IMR-90 (cell line): Measurements from ENCODE around the gene STK31. TPM values are rescaled to one million over a fixed set of nuclear protein-coding genes. Genes with fewer than 3 reads are reported as not detected.

Experiments
- ATAC-seq: fragments of 200-7000 bp; cut with Tn5 transposase; 2 replicates; pipeline ENCODE4 v1.9.1; 2020; ENCODE audit warnings: low read depth, mild to moderate bottlenecking, moderate library complexity
- BruUV-seq: library from RNA; stranded (reverse); fragments of 400-500 nt; replicated peaks from 2 replicates; lab custom pipeline; 2021; lab: Mats Ljungman, UMichigan
- CTCF ChIA-PET: fragments of 300-600 bp; formaldehyde crosslinking; extraction: SDS; loops from one replicate; lab custom pipeline; 2021; ENCODE audit warnings: antibody characterized with exemption; lab: Yijun Ruan, JAX
- POLR2A ChIA-PET: fragments of 300-600 bp; sonication (Branson Sonifier 250); formaldehyde crosslinking; loops from one replicate; lab custom pipeline; 2022; ENCODE audit warnings: antibody characterized with exemption; ENCODE audit not compliant: unreplicated experiment; lab: Charles Lee
- DNase-seq: peaks from one replicate; pipeline ENCODE4 v3.0.0; 2013
- H2AFZ ChIP-seq: replicated peaks from 2 replicates; pipeline ENCODE3; 2013; ENCODE audit warnings: low read length, mild to moderate bottlenecking; ENCODE audit not compliant: poor library complexity
- H2AK5ac ChIP-seq: 2 replicates; pipeline ENCODE4 v1.6.1; 2013; ENCODE audit warnings: low read depth, low read length, inconsistent platforms
- H2AK9ac ChIP-seq: replicated peaks from 2 replicates; pipeline ENCODE3; 2013; ENCODE audit warnings: mild to moderate bottlenecking, low read depth, low read length, moderate library complexity; ENCODE audit not compliant: poor library complexity
- H2BK120ac ChIP-seq: 2 replicates; pipeline ENCODE4 v1.6.1; 2013; ENCODE audit warnings: low read depth, low read length, inconsistent platforms
- H2BK15ac ChIP-seq: 3 replicates; pipeline ENCODE4 v1.6.1; 2013; ENCODE audit warnings: low read depth, low read length, inconsistent platforms
- H2BK20ac ChIP-seq: 2 replicates; pipeline ENCODE4 v1.6.1; 2013; ENCODE audit warnings: low read depth, mild to moderate bottlenecking, inconsistent platforms, low read length, moderate library complexity
- H2BK5ac ChIP-seq: 2 replicates; pipeline ENCODE4 v1.6.1; 2013; ENCODE audit warnings: mild to moderate bottlenecking, low read depth, low read length, inconsistent platforms; ENCODE audit not compliant: poor library complexity, severe bottlenecking
- H3K14ac ChIP-seq: replicated peaks from 2 replicates; pipeline ENCODE4 v1.6.1; 2013; ENCODE audit warnings: low read depth, low read length, inconsistent platforms
- H3K18ac ChIP-seq: 2 replicates; pipeline ENCODE4 v1.6.1; 2013; ENCODE audit warnings: low read depth, low read length, control low read depth
- H3K23ac ChIP-seq: 2 replicates; pipeline ENCODE4 v1.6.1; 2013; ENCODE audit warnings: low read depth, low read length, inconsistent platforms
- H3K27ac ChIP-seq: 2 replicates; pipeline ENCODE4 v1.5.1; 2013; ENCODE audit warnings: mild to moderate bottlenecking, control low read depth, low read length; ENCODE audit not compliant: insufficient read depth
- H3K27me3 ChIP-seq: 2 replicates; pipeline ENCODE4 v1.6.1; 2013; ENCODE audit warnings: low read length; ENCODE audit not compliant: control insufficient read depth, insufficient read depth
- H3K36me3 ChIP-seq: 2 replicates; pipeline ENCODE4 v1.6.1; 2013; ENCODE audit warnings: low read length, mixed read lengths; ENCODE audit not compliant: control insufficient read depth, insufficient read depth
- H3K4ac ChIP-seq: 2 replicates; pipeline ENCODE4 v1.6.1; 2013; ENCODE audit warnings: low read depth, low read length, inconsistent platforms
- H3K4me1 ChIP-seq: 2 replicates; pipeline ENCODE4 v1.6.1; 2013; ENCODE audit warnings: low read length, mixed read lengths; ENCODE audit not compliant: control insufficient read depth, insufficient read depth
- H3K4me2 ChIP-seq: 2 replicates; pipeline ENCODE4 v1.6.1; 2013; ENCODE audit warnings: low read depth, mild to moderate bottlenecking, control low read depth, low read length, moderate library complexity
- H3K4me3 ChIP-seq: 2 replicates; pipeline ENCODE4 v1.5.1; 2013; ENCODE audit warnings: low read depth, mild to moderate bottlenecking, control low read depth, low read length, moderate library complexity; ENCODE audit not compliant: insufficient read depth
- H3K56ac ChIP-seq: 2 replicates; pipeline ENCODE4 v1.6.1; 2013; ENCODE audit warnings: low read length, inconsistent platforms; ENCODE audit not compliant: insufficient read depth; ENCODE audit errors: extremely low read depth
- H3K79me1 ChIP-seq, 2 experiments: 2 replicates each; pipeline ENCODE4 v1.6.1; 2013; ENCODE audit warnings: low read length in 2 of 2, inconsistent platforms in 1 of 2, low read depth in 1 of 2
- H3K9ac ChIP-seq: 2 replicates; pipeline ENCODE4 v1.6.1; 2013; ENCODE audit warnings: low read depth, low read length, control low read depth
- H3K9me1 ChIP-seq: 2 replicates; pipeline ENCODE4 v1.6.1; 2013; ENCODE audit warnings: low read length, inconsistent platforms; ENCODE audit not compliant: insufficient read depth
- H3K9me3 ChIP-seq: 2 replicates; pipeline ENCODE4 v1.6.1; 2013; ENCODE audit warnings: low read length; ENCODE audit not compliant: control insufficient read depth, insufficient read depth
- H4K20me1 ChIP-seq: 2 replicates; pipeline ENCODE4 v1.6.1; 2013; ENCODE audit warnings: low read length, inconsistent platforms; ENCODE audit not compliant: insufficient read depth
- H4K5ac ChIP-seq: 2 replicates; pipeline ENCODE4 v1.6.1; 2013; ENCODE audit warnings: mild to moderate bottlenecking, low read depth, low read length, control low read depth
- H4K8ac ChIP-seq, 2 experiments: 2 replicates each; pipeline ENCODE4 v1.6.1; 2013; ENCODE audit warnings: low read depth in 2 of 2, low read length in 2 of 2, control low read depth in 1 of 2, inconsistent platforms in 1 of 2
- H4K91ac ChIP-seq: 2 replicates; pipeline ENCODE4 v1.6.1; 2013; ENCODE audit warnings: low read depth, low read length, inconsistent platforms; ENCODE audit not compliant: insufficient read depth
- CHD1 ChIP-seq: IDR thresholded peaks from 2 replicates; pipeline ENCODE4 v1.6.1; 2012; ENCODE audit warnings: low read depth, low read length, improper control_type of control experiment
- FOS ChIP-seq: fragments of 150-350 bp; IDR thresholded peaks from 2 replicates; pipeline ENCODE4 v1.6.1; 2016; ENCODE audit warnings: low read depth, low read length
- MAZ ChIP-seq: IDR thresholded peaks from 2 replicates; pipeline ENCODE4 v1.6.1; 2012; ENCODE audit warnings: low read depth, mild to moderate bottlenecking, low read length, improper control_type of control experiment, moderate library complexity, borderline replicate concordance
- NFE2L2 ChIP-seq: fragments of 150-350 bp; IDR thresholded peaks from 2 replicates; pipeline ENCODE4 v1.6.1; 2016; ENCODE audit warnings: low read depth, mild to moderate bottlenecking, low read length
- POLR2A ChIP-seq: IDR thresholded peaks from 2 replicates; pipeline ENCODE4 v1.6.1; 2012; ENCODE audit warnings: mild to moderate bottlenecking, low read depth, low read length
- RAD21 ChIP-seq: IDR thresholded peaks from 2 replicates; pipeline ENCODE4 v1.6.1; 2012; ENCODE audit warnings: low read length, improper control_type of control experiment
- RFX5 ChIP-seq: IDR thresholded peaks from 2 replicates; pipeline ENCODE4 v1.8.0; 2012; ENCODE audit warnings: low read depth, mild to moderate bottlenecking, low read length, moderate library complexity
- USF2 ChIP-seq: fragments of 150-350 bp; IDR thresholded peaks from 2 replicates; pipeline ENCODE4 v1.6.1; 2017; ENCODE audit warnings: mild to moderate bottlenecking, antibody characterized with exemption, low read length, low read depth
- WGBS, 2 experiments: methylation state at CpG; one replicate each; pipeline versions ENCODE4 v1.1.5 to v1.1.7; 2013; ENCODE audit warnings: missing lambda C conversion rate in 2 of 2; ENCODE audit not compliant: insufficient read length in 1 of 2; ENCODE audit errors: extremely low coverage in 2 of 2; 5-methylcytosine and 5-hydroxymethylcytosine counted together
- dilution Hi-C: fragments of 300-500 bp; cut with HindIII; formaldehyde crosslinking; loops from one replicate; pipeline ENCODE4 v1.14.3; 2018; ENCODE audit warnings: low sequenced_read_pairs; ENCODE audit not compliant: unreplicated experiment
- in situ Hi-C: fragments of 300-500 bp; cut with MboI; formaldehyde crosslinking; loops from 3 replicates; pipeline ENCODE4 v1.14.3; 2019; ENCODE audit warnings: low sequenced_read_pairs, inconsistent platforms, mixed read lengths
- intact Hi-C: fragments of 100-400 bp; cut with micrococcal nuclease; formaldehyde crosslinking; loops from 2 replicates; pipeline ENCODE4 v1.10.0; 2022
- polyA plus RNA-seq, 3 experiments: library from polyadenylated mRNA; depleted of rRNA; stranded (reverse); fragments of >200 nt; gene quantifications; 2 replicates each; pipeline ENCODE4 v1.2.3, GENCODE V29; 2012; ENCODE audit warnings: low replicate concordance in 1 of 3
- total RNA-seq: library from RNA; depleted of rRNA; stranded (reverse); fragments of >200 nt; gene quantifications from 2 replicates; pipeline ENCODE4 v1.2.3, GENCODE V29; 2012
- TF ChIP-seq, protein P1 (sequence below): fragments of 150-350 bp; IDR thresholded peaks from 2 replicates; pipeline ENCODE4 v1.6.1; 2016; ENCODE audit warnings: low read depth, mild to moderate bottlenecking, low read length, moderate library complexity, borderline replicate concordance

The STK31 gene
- total and polyA plus RNA-seq, 2 of the 4 experiments (the other 2 are of a cell fraction) = not detected

GRCh38 chr7:23788843-23789242 lies 78.8 kb downstream of the STK31 start:
- Histone ChIP-seq H2BK15ac (no peak overlapping the region), H3K79me1 (no peaks in the 10 kb centered on the region), H4K91ac (no peak overlapping the region), H3K18ac (no peak overlapping the region), H2AK5ac (no peak overlapping the region), H3K4ac (no peak overlapping the region), H3K9me1 (no peaks in the 10 kb centered on the region), H2BK120ac (no peak overlapping the region), H4K20me1 (no peaks in the 10 kb centered on the region), H3K36me3 (no peaks in the 10 kb centered on the region), H3K56ac (no peak overlapping the region), H3K4me2 (no peak overlapping the region), H3K27me3 (no peaks in the 10 kb centered on the region), H3K27ac (no peak overlapping the region), H3K4me3 (no peak overlapping the region), H2AK9ac (no peak overlapping the region), H4K5ac (no peak overlapping the region), H3K9ac (no peak overlapping the region), H3K14ac (no peak overlapping the region), H3K4me1 (no peaks in the 10 kb centered on the region), H2AFZ (no peak overlapping the region), H2BK20ac (no peak overlapping the region), H2BK5ac (no peak overlapping the region), H4K8ac (no peak overlapping the region), H3K23ac (no peak overlapping the region), H3K9me3 (no peaks in the 10 kb centered on the region)
- in situ Hi-C loops (no loop called here), intact Hi-C loops (no loop called here), dilution Hi-C loops (no loop called here)
- WGBS, 2 experiments = no CpG with 5 or more reads among the region's 3 CpGs
- DNase-seq (no peak), ATAC-seq (no peak)
- BruUV-seq = no TSS peak
- TF ChIP-seq FOS = no peak
- TF ChIP-seq, protein P1, sequence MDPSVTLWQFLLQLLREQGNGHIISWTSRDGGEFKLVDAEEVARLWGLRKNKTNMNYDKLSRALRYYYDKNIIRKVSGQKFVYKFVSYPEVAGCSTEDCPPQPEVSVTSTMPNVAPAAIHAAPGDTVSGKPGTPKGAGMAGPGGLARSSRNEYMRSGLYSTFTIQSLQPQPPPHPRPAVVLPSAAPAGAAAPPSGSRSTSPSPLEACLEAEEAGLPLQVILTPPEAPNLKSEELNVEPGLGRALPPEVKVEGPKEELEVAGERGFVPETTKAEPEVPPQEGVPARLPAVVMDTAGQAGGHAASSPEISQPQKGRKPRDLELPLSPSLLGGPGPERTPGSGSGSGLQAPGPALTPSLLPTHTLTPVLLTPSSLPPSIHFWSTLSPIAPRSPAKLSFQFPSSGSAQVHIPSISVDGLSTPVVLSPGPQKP = no peak
- no peak for TF ChIP-seq RAD21
- no peak for TF ChIP-seq POLR2A
- no peak for TF ChIP-seq RFX5
- TF ChIP-seq NFE2L2 = no peak
- TF ChIP-seq MAZ = no peak
- TF ChIP-seq USF2 = no peak
- no peak for TF ChIP-seq CHD1
- CTCF ChIA-PET = interaction anchor here (1.3 kb wide), 1 partner anchor 19 kb away, joined by 3 read pairs; no protein-coding TSS in a partner anchor
- POLR2A ChIA-PET = no interaction called here
